Endothelial cell of umbilical vein (primary cell): ENCODE data around the gene MPZL3.

ENCODE experiments used
- CTCF ChIP-seq, 2 donors: IDR thresholded peaks; 1 replicate in 1 of 2; 2 replicates in 1 of 2; pipeline ENCODE4 v1.5.1; 2011; ENCODE audit warnings: low read length in 2 of 2, mild to moderate bottlenecking in 2 of 2, moderate library complexity in 2 of 2, control low read depth in 1 of 2, inconsistent platforms in 1 of 2, low read depth in 1 of 2; ENCODE audit not compliant: insufficient read depth in 1 of 2; ENCODE audit errors: extremely low read depth in 1 of 2
- EZH2 ChIP-seq: IDR thresholded peaks from 2 replicates; pipeline ENCODE4 v1.6.1; 2012; ENCODE audit warnings: borderline replicate concordance, low read depth, mild to moderate bottlenecking, moderate library complexity, low read length, inconsistent platforms; ENCODE audit not compliant: severe bottlenecking
- FOS ChIP-seq: IDR thresholded peaks from 2 replicates; pipeline ENCODE4 v1.6.1; 2011; ENCODE audit warnings: mild to moderate bottlenecking, low read length, moderate library complexity, borderline replicate concordance; ENCODE audit not compliant: insufficient read depth
- GATA2 ChIP-seq: IDR thresholded peaks from 2 replicates; pipeline ENCODE4 v1.7.0; 2011; ENCODE audit warnings: low read depth, mild to moderate bottlenecking, moderate library complexity, mixed read lengths, low read length; ENCODE audit not compliant: insufficient read length, insufficient read depth
- JUN ChIP-seq: IDR thresholded peaks from 2 replicates; pipeline ENCODE4 v1.6.1; 2011; ENCODE audit warnings: borderline replicate concordance, low read depth; ENCODE audit not compliant: insufficient read length, insufficient read depth
- MYC ChIP-seq: IDR thresholded peaks from one replicate; pipeline ENCODE4 v1.6.1; 2011; ENCODE audit warnings: mild to moderate bottlenecking, low read depth, low read length
- POLR2A ChIP-seq: IDR thresholded peaks from 2 replicates; pipeline ENCODE4 v1.6.1; 2012; ENCODE audit warnings: low read depth, mild to moderate bottlenecking, control low read depth, low read length
- POLR2AphosphoS5 ChIP-seq: IDR thresholded peaks from 2 replicates; pipeline ENCODE4 v1.6.1; 2012; ENCODE audit warnings: low read depth, mild to moderate bottlenecking, control low read depth, low read length, moderate library complexity; ENCODE audit not compliant: insufficient read depth
- TF ChIP-seq, protein P1 (sequence below): IDR thresholded peaks from 2 replicates; pipeline ENCODE4 v1.6.1; 2011; ENCODE audit not compliant: insufficient read depth, insufficient read length

DNA sequence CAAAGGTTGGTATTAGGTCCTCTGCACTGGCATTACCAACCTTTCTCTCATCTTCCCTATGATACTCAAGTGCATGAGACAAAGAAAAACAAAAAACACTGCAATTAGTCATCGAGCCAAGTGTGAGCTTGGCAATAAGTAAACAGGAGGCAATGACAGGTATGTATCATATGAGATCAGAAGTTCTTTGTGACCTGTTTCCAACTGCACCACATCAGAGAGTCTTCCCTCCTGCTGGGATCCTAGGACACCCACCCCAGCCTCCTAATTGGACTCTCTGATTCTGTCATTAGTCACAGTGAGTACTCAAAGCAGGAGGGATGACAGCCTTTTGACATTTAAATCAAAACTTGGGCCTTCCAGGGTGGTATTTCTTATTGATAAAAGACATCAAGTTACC, 19.5 kb downstream of the MPZL3 start:
- TF ChIP-seq CTCF (IDR thresholded peaks at IDR 0.05; ENCODE audit: extremely low read depth in 1 of 2, insufficient read depth in 1 of 2, low read depth in 1 of 2, low read length in 2 of 2) (no peak), POLR2A (no peak), EZH2 (no peak), POLR2AphosphoS5 (no peak), FOS (peak; percentile 15), JUN (no peak), MYC (no peak), GATA2 (no peak)
- TF ChIP-seq, protein P1, sequence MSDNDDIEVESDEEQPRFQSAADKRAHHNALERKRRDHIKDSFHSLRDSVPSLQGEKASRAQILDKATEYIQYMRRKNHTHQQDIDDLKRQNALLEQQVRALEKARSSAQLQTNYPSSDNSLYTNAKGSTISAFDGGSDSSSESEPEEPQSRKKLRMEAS: no peak
